PC-9 (cell line): ENCODE measurements around the gene EIF2AK3.

Experiments used
- EZH2 ChIP-seq: fragments of 200-600 bp; sonication (generic); IDR thresholded peaks from 2 replicates; pipeline ENCODE4 v1.8.0; 2017; ENCODE audit warnings: antibody characterized with exemption, low read depth
- TF ChIP-seq, protein P1 (sequence below): fragments of 200-600 bp; sonication (generic); conservative IDR thresholded peaks from 2 replicates; pipeline ENCODE4 v1.6.1; 2017; ENCODE audit warnings: mixed run types, antibody characterized with exemption, mild to moderate bottlenecking, moderate library complexity

DNA sequence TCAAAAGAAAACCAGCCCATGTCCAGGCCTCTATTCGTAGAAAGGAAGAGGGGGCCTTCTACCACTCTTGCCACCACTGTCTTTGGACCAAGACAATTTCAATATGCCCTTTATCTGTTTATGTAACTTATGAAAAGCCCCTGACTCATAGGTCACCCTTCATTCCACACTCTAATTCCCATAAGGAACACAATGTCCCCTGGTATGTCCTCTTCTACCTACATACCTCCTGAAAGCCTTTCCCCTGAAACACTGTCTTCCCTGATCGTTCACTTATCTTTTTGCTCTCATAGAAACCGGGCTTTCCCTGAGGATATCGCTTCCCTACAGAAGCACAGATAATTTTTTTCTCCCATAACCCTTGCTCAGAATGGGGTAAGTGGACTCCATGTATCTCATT is 13.3 kb downstream of the EIF2AK3 start:
- TF ChIP-seq, protein P1, sequence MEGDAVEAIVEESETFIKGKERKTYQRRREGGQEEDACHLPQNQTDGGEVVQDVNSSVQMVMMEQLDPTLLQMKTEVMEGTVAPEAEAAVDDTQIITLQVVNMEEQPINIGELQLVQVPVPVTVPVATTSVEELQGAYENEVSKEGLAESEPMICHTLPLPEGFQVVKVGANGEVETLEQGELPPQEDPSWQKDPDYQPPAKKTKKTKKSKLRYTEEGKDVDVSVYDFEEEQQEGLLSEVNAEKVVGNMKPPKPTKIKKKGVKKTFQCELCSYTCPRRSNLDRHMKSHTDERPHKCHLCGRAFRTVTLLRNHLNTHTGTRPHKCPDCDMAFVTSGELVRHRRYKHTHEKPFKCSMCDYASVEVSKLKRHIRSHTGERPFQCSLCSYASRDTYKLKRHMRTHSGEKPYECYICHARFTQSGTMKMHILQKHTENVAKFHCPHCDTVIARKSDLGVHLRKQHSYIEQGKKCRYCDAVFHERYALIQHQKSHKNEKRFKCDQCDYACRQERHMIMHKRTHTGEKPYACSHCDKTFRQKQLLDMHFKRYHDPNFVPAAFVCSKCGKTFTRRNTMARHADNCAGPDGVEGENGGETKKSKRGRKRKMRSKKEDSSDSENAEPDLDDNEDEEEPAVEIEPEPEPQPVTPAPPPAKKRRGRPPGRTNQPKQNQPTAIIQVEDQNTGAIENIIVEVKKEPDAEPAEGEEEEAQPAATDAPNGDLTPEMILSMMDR = no peak
- TF ChIP-seq EZH2 = no peak
